Neutrophil (primary cell): ENCODE data around the gene HAO1.

Experiments used
- H3K27ac ChIP-seq: fragments of 200-600 bp; sonication (generic); 2 replicates; pipeline ENCODE4 v1.5.1; 2016; ENCODE audit warnings: mild to moderate bottlenecking, moderate library complexity
- H3K27me3 ChIP-seq: fragments of 200-600 bp; sonication (generic); 2 replicates; pipeline ENCODE4 v1.6.0; 2016; ENCODE audit warnings: mild to moderate bottlenecking
- H3K36me3 ChIP-seq: fragments of 200-600 bp; sonication (generic); 2 replicates; pipeline ENCODE4 v1.5.1; 2017
- H3K4me1 ChIP-seq, 2 experiments: fragments of 200-600 bp in 1 of 2; sonication (generic) in 1 of 2; 1 replicate in 1 of 2; 2 replicates in 1 of 2; pipeline versions ENCODE4 v1.5.1 to v1.6.1; 2013 to 2016; ENCODE audit warnings: low read depth in 1 of 2, low read length in 1 of 2, mild to moderate bottlenecking in 1 of 2, moderate library complexity in 1 of 2; ENCODE audit not compliant: control insufficient read depth in 1 of 2, insufficient read depth in 1 of 2
- H3K4me3 ChIP-seq, 2 experiments: fragments of 200-600 bp in 1 of 2; sonication (generic) in 1 of 2; 1 replicate in 1 of 2; 2 replicates in 1 of 2; pipeline ENCODE4 v1.5.1; 2013 to 2016; ENCODE audit warnings: low read depth in 1 of 2, low read length in 1 of 2, mild to moderate bottlenecking in 1 of 2, moderate library complexity in 1 of 2
- H3K9me3 ChIP-seq: fragments of 200-600 bp; sonication (generic); 2 replicates; pipeline ENCODE4 v1.5.1; 2016
- TF ChIP-seq, protein P1 (sequence below): fragments of 200-600 bp; sonication (generic); IDR thresholded peaks from 2 replicates; pipeline ENCODE4 v1.5.1; 2016; ENCODE audit warnings: antibody characterized with exemption

Gene HAO1

DNA sequence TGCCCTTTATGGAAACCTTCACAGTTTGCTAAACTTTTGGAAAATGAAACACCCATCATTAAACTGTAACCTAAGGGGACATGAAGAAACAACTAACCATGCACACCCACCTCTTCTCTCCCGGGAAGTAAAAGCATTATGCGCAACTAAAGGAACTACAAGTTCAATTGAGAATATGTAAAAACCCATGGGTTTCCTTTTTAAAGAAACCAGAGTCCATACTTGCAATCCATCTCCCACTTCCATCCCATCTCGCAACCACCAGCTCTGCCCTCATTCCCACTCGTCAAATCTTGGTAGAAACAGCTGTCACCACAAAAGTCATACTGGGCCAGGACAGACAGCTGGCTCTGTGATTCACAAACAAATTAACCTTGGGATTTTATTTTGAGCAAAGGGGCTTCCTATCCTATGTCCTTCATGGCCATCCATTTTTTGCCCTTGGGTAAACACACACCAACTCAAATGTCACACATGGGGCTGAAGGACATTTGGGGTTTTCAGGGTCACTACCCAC is 81.5 kb downstream of the HAO1 start:
- Histone ChIP-seq H3K4me1 (peaks cover 0 to 8% of the 10 kb centered on the region in 2 experiments), H3K9me3 (no peaks in the 10 kb centered on the region), H3K4me3 (no peak overlapping the region), H3K27me3 (peaks cover 11% of the 10 kb centered on the region), H3K27ac (no peak overlapping the region), H3K36me3 (no peaks in the 10 kb centered on the region)
- TF ChIP-seq, protein P1, sequence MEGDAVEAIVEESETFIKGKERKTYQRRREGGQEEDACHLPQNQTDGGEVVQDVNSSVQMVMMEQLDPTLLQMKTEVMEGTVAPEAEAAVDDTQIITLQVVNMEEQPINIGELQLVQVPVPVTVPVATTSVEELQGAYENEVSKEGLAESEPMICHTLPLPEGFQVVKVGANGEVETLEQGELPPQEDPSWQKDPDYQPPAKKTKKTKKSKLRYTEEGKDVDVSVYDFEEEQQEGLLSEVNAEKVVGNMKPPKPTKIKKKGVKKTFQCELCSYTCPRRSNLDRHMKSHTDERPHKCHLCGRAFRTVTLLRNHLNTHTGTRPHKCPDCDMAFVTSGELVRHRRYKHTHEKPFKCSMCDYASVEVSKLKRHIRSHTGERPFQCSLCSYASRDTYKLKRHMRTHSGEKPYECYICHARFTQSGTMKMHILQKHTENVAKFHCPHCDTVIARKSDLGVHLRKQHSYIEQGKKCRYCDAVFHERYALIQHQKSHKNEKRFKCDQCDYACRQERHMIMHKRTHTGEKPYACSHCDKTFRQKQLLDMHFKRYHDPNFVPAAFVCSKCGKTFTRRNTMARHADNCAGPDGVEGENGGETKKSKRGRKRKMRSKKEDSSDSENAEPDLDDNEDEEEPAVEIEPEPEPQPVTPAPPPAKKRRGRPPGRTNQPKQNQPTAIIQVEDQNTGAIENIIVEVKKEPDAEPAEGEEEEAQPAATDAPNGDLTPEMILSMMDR, result no peak

DNA sequence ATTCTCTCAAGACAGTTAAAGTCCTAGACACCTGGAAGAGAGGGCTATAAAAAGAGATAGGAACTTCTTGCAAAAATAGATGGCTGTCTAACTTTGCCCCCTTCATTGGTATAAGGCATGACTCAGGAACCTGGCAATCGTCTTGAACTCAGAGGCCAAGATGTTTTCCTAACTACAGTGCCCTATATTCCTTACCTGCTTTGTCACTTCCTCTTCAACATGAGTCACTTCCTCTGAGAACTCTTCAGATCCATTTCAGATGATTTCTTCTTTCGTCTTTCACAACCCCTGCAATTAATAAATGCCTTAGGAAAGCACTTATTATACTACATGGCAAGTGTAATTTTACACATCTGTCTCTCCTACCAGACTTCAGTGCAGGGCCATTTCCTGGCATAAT is 83.5 kb downstream of the HAO1 start:
- TF ChIP-seq, protein P1, result no peak
- H3K27me3 ChIP-seq, result peaks cover 2% of the 10 kb centered on the region
- no peaks in the 10 kb centered on the region for H3K36me3 ChIP-seq
- no peak overlapping the region for H3K27ac ChIP-seq
- H3K4me1 ChIP-seq, result peaks cover 0 to 8% of the 10 kb centered on the region in 2 experiments
- no peak overlapping the region for H3K4me3 ChIP-seq
- no peaks in the 10 kb centered on the region for H3K9me3 ChIP-seq

DNA sequence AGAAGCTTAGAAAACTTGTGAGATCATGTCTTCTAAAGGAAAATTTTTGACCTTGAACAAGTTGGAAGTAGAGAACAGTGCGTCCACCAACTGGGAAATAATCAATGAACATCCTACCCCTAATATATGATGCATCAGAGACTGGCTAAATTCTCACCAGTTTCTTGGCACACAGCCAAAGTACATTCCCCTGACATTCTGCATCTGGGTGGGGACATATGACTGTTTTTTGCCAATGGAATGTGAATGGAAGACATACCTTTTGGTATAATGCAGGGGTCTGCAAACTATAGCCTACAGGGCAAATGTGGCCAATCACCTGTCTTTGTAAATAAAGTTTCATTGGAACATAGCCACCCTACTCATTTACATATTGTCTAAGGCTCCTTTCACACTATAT is 84.7 kb downstream of the HAO1 start:
- TF ChIP-seq, protein P1, result no peak
- Histone ChIP-seq H3K4me1 (peaks cover 0 to 8% of the 10 kb centered on the region in 2 experiments), H3K36me3 (no peaks in the 10 kb centered on the region), H3K27me3 (peaks cover 9% of the 10 kb centered on the region), H3K9me3 (no peaks in the 10 kb centered on the region), H3K27ac (no peak overlapping the region), H3K4me3 (no peak overlapping the region)

DNA sequence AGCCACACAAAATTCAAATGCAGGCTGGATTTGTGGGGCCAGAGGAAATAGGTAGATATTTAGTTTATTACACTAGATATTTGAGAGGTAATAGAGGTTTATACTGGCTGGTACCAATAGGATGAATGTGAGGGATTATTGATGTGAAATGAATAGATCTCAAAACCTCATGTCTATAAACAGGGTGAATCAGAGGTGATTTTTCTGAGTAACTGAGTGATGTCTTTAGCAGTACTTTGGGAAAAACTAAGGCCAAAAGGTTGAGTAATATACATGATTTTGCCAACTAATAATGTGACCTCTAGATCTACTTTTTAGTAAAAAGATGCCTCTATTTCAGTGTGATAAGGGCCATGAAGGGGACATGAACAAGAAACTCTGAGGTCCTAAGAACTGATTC is 86.8 kb downstream of the HAO1 start:
- Histone ChIP-seq H3K4me1 (peaks cover 0 to 8% of the 10 kb centered on the region in 2 experiments), H3K4me3 (no peak overlapping the region), H3K27ac (no peak overlapping the region), H3K9me3 (no peaks in the 10 kb centered on the region), H3K36me3 (no peaks in the 10 kb centered on the region), H3K27me3 (peaks cover 26% of the 10 kb centered on the region)
- TF ChIP-seq, protein P1, result no peak

DNA sequence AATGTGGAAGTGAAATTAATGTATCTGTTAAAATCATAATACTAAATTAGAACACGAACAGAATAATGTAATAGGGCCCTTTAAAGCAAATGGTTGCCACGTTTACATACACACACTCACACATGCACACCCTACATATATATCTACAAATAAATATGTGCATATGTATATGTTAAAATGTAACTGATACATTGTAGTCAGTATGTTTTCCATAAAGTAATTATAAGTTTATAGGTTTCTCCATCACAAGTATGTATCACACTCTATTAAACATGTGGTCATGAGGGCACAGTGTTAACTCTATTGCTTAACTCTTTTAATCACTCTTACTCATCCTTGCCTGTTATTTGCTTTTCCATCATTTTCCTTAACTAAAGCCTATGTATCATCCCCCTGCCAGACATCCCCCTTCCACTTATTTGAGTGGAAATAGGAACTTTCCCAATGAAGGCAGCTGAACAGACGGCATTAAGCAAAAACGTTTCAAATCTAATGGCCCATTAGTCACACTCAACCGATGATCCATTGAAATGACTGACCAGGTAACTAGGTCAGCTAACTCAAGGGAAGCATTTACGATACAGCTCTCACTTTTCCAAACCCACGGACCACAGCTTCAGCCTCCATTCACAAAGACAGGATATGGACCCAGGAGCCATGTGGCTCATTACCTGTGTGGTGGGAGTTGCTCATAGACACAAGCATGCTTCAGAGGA is 89.3 kb downstream of the HAO1 start:
- Histone ChIP-seq H3K36me3 (no peaks in the 10 kb centered on the region), H3K9me3 (no peaks in the 10 kb centered on the region), H3K27ac (no peak overlapping the region), H3K27me3 (peaks cover 33% of the 10 kb centered on the region), H3K4me3 (no peak overlapping the region), H3K4me1 (no peaks in the 10 kb centered on the region)
- TF ChIP-seq, protein P1, result no peak
